ENCODE measurements around the gene KRT33A.
"Not testable (repeated sequence)": the region's sequence is repeated elsewhere in the genome, so short reads cannot be mapped to it uniquely, and the experiment has no call there.

Gene KRT33A

DNA sequence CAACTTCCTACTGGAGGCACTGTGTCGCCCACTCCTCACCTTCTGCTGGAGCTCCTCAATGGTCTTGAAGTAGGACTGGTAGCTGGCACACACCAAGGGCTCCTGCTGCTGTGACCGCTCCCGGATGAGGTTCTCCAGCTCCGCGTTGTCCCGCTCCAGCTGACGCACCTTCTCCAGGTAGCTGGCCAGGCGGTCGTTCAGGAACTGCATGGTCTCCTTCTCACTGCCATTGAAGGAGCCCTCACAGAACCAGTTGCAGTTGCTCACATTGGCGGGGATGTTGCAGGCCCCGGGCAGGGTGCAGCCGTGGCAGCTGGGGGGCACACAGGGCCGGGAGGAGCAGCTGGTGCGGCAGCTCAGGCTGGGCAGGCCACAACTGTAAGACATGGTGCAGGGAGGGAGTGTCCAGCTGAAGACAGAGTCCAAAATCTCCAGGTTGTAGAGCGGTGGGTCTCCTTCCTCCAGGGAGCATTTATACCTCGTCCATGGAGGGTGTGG is at the start of gene KRT33A:
Gene KRT33A (minus strand): TSS at position 448 of the 498 bp plus-strand sequence. CDS start 61 bp downstream, at position 387.
- not testable (repeated sequence) for DNase-seq

DNA sequence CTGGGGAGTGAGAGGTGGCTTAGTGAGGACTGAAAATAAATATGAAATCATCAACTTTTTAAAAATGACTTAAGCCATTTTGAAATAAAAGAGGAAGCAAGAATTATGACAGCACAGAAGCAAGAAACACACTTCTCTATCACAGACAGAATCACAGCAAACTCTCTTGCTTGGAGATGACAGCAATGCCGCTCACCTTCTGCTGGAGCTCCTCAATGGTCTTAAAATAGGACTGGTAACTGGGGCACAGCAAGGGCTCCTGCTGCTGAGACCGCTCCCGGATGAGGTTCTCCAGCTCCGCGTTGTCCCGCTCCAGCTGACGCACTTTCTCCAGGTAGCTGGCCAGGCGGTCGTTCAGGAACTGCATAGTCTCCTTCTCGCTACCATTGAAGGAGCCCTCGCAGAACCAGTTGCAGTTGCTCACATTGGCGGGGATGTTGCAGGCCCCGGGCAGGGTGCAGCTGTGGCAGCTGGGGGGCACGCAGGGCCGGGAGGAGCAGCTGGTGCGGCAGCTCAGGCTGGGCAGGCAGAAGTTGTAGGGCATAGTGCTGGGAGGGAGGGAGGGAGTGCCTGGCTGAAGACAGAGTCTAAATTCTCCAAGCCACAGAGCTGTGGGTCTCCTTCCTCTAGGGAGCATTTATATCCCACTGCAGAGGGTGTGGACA is 46.5 kb upstream of the KRT33A start, which contains the start of gene KRT31:
Gene KRT31 (minus strand): TSS at position 613 of the 665 bp plus-strand sequence. CDS start 69 bp downstream, at position 544.
- no peak for DNase-seq

DNA sequence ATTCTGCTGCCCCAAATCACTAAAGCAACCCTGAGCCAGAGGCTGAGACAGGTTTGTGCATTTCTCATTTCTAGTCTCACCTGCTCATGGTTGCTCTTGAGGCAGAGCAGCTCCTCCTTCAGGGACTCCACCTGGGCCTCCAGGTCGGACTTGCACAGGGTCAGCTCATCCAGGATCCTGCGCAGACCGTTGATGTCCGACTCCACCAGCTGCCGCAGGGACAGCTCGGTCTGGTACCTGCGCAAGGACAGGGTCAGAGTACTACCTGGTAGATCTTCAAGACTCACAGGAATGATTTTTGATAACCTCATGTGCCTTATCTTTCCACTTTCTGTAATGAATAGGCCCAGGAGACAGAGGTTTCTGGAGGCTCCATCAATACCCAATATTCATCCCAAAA is 45.7 kb upstream of the KRT33A start:
- no peak for DNase-seq

DNA sequence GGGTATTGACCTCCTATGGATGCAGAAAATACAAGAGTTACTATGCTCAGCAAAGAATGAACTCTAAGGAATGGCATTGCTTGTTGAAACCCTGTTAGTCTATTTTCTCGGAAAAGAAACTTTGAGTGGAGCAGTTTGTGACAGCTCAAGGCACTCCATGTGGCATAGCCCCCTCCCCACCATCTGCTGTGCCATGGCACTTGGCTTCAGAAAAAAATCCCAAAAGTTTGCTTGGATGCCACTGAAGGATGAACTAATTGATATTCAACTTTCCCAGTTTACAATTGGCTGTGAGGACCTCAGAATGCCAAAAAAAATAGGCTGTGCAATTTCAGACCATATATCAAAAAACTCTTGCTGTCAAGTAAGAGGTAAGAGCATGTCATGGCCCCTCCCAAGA is 45.0 kb upstream of the KRT33A start:
- DNase-seq, result no peak

- DNase-seq, result not testable (repeated sequence)
Observed at GRCh38 chr17:41395044-41395443, 44.4 kb upstream of the KRT33A start.

DNA sequence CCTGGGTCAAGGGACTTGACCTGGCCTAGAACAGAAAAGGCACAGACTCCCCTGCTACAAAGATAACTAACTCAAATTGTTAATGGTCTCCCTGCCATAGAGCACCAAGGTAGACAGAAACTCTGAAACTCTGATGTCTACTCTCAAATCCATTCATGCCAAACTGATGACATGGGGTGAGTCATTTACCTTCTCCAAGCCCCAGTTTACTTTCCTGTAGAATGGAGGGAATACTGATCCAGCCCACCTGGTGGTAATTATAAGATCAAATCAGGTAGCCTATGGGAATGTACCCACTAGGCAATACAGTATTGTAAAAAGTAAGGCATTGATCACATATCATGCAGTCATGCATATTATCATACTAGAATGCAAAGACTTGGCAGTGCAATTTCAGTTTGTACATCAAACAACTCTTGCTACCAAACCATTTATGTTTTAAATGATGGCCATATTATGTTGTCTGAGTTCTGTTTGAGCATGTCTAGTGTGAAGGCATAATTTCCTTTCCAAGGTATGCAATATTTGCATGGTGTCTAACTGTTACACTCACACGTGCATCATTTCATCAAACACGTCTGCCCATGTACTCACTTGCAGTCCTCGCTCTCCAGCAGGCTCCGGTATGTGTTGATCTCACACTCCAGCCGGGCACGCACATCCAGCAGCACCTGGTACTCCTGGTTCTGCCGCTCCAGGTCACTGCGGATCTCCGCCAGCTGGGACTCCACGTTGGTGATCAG is 43.8 kb upstream of the KRT33A start:
- no peak for DNase-seq

DNA sequence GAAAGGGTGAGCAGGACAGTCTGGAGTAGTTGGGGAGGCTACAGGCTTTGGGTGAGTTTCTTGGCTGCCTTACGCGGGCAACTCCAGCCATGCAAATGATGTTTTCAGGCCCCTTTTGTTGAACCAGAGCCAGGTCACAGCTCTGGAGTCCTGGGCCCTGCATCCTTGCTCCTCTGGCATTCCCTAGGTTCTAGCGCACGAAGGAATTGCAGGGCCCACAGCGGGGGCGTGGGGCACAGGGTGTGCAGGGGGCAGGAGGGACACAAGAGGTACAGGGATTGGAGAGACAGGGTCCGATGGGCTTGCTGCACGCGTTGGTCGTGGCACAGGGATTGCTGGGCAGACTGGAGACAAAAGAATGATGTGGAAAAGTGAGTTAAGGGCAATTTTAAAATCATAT is 43.2 kb upstream of the KRT33A start:
- no peak for DNase-seq

GRCh38 chr17:41393294-41393693 is 42.7 kb upstream of the KRT33A start:
- DNase-seq, result no peak

DNA sequence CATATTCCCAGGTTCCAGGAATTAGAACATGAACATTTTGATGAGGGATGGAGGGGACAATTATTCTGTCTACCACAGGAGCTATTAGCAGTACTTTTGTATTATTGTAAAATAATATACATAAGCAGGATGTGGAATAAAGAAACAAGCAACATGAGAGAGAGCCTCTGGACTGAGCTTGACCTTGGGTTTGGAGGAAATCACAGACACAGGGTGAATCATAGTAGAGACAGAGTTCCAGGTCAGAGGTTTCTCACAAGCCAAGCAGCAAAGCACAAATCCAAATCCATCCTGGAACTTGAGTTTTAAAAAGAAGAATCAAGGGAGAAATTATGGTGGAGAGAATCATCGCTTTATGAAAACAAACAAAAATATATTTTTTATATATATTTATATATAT is 41.6 kb upstream of the KRT33A start:
- no peak for DNase-seq

DNA sequence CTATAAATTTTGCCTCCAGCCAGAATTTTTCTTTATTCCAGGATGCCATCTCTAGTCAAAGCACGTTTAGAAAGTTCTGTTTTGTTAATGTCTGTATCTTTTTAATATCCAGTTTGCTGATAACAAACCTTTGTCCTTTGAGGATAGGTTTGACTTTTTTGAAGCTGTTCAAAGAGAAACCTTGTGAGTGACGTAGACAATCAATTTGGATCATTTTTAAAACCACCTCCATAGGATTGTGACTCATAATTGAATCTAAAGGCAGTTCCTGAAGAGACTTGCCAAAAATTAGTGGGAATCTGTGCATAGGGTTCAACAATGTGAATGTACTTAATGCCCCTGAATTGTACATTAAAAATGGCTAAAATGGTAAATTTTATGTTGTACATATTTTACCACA is 40.9 kb upstream of the KRT33A start:
- DNase-seq, result no peak

GRCh38 chr17:41390411-41390938 is 39.8 kb upstream of the KRT33A start:
- no peak for DNase-seq

DNA sequence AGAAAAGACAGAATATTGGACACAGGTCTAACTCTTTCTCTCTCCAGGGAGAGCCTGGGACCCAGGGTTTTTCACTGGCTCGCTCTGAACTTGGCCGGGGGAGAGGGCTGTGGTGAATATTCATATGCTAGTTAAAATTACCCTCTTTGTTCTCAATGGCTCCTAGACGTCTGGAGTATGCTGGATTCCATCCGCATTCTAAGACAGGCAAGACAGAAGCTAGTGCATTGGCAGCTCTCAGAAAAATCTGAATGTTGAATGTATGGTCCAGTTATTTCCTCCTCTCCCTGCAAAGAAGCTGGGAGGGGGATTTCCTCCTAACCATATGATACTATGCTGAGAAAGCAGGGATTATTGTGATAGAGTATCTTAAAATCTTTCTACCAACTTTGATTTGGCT is 37.0 kb upstream of the KRT33A start:
- no peak for DNase-seq

GRCh38 chr17:41386227-41386626 is 35.6 kb upstream of the KRT33A start:
- DNase-seq, result no peak

- DNase-seq, result no peak
Observed at GRCh38 chr17:41383690-41384089, 33.1 kb upstream of the KRT33A start.

DNA sequence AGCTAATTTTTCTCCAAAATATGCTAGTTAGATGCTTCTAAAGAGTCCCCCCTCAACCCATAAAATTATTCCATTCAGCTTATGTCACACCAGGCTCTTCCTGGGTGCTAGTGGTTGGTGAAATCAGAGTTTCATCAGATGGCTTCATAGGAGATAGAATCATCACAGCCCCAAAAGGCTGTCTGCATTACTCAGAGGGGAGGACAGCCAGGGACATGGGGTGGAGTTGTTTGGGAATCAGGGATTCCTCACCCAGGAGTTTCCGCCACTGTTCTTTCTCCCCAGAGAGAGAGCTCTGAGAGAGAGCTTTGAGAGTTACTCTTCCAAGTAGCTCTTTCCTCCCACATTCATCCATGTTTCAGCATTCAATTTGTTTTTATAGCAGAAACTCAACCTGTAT is 31.8 kb upstream of the KRT33A start:
- no peak for DNase-seq

GRCh38 chr17:41381943-41382342 is 31.3 kb upstream of the KRT33A start, which contains the start of gene KRT34:
KRT34 (minus strand) TSS chr17:41382306; CDS start chr17:41382246, 60 bp downstream.
- DNase-seq, result not testable (repeated sequence)

DNA sequence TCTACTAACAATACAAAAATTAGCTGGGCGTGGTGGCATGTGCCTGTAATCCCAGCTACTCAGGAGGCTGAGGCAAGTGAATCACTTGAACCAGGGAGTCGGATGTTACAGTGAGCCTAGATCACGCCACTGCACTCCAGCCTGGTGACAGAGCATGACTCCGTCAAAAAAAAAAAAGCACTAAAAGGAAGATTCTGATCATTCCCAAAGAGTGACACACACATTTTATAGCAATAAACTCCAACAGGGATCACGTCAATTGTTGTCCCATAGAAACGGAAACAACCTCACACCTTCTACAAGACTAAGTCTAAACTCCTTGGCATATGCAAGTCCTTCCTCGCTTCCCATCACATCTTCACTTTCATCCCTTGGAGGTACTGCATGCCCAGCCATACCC is 29.5 kb upstream of the KRT33A start:
- not testable (repeated sequence) for DNase-seq

DNA sequence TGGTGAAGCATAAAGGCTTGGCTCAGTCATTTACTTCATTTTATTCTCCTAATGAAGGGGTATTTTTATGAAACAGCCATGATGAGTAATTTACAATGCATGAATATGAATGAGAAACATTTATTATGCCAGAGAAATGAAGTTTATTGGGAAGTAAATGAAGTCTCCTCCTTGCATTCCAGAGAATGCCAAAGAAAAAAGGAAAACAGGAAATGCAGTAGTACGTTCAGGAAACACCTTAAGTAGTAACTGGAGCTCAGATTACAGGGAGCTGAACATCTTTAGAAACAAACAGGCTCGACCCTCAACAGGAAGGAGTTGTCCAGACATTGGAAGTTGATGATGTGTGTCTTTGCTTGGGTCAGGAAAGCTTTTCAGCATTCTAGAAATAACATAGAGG is 26.9 kb upstream of the KRT33A start:
- no peak for DNase-seq

GRCh38 chr17:41369713-41370112 is 19.1 kb upstream of the KRT33A start, which contains the start of gene KRT33B:
KRT33B (minus strand) TSS chr17:41369813; CDS start chr17:41369750, 63 bp downstream.
- no peak for DNase-seq

DNA sequence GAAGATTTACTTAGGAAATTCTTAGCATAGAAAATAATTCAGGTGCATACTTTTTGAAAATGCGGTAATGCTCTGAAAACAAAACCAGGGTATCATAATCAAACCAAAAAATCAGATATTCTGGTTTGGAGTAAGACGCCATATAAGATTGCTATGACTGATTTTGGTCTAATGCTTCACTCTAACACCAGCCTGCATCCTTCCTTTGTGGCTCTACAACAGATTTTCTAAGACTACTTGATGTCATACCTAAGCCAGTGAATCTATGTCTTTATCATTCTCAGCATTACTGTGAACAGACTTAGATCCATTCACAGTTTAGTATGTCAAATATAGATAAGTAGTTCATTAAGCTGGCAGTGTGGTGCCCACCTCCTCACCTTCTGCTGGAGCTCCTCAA is 18.4 kb upstream of the KRT33A start:
- DNase-seq, result no peak

- no peak for DNase-seq
Observed at GRCh38 chr17:41367426-41368075, 16.9 kb upstream of the KRT33A start.

DNA sequence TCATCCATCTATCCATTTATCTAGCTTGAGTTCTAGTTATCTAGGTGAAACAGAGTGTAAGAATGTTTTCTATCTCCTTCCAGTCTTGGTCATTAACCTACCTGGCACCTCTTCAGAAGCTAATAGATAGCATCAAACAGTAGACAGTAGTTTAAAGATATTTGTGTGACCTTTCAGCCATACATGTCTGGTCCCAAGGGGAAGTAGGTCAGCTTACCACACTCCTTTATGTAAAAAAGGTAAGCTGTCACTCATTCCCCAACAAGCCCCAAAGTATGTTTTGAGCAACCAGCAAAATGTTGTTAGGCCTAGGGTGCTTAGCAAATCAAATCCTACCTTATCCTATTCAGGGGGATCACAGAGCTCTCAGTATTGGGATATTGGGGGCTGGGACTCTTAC is 15.4 kb upstream of the KRT33A start:
- DNase-seq, result no peak
